GM21515 (cell line): ENCODE data around the gene ARRDC2.
"Not testable (repeated sequence)": the region's sequence is repeated elsewhere in the genome, so short reads cannot be mapped to it uniquely, and the experiment has no call there.

Source experiments
- ATAC-seq: cut with Tn5 transposase; IDR thresholded peaks from one replicate; pipeline ENCODE4 v1.9.1; 2021; ENCODE audit not compliant: unreplicated experiment

ARRDC2 gene

DNA sequence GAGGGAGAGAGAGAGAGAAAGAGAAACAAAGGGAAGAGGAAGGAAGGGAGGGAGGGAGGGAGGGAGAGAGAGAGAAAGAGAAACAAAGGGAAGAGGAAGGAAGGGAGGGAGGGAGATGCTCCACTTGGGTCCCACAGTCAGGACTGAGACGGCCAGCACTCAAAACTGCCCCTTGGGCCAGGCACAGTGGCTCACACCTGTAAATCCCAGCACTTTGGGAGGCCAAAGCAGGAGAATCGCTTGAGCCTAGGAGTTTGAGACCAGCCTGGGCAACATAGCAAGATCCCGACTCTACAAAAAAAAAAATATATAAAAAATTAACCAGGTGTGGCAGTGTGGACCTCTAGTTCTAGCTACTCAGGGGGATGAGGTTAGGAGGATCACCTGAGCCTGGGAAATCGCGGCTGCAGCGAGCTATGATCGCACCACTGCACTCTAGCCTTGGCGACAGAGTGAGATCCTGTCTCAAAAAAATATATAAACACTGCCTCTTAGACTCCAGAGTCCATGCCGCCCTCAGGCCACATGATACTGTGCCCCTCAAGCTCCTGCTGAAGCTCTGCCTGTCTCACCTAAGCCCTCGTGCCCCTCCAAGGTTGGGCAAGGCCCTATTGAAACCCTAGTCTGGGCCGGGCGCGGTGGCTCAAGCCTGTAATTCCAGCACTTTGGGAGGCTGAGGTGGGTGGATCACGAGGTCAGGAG is 8.4 kb downstream of the ARRDC2 start:
- ATAC-seq: no peak

GRCh38 chr19:18017275-18018083 is 9.5 kb downstream of the ARRDC2 start:
- ATAC-seq: no peak

- no peak for ATAC-seq
Observed at GRCh38 chr19:18020212-18021085, 12.5 kb downstream of the ARRDC2 start.

DNA sequence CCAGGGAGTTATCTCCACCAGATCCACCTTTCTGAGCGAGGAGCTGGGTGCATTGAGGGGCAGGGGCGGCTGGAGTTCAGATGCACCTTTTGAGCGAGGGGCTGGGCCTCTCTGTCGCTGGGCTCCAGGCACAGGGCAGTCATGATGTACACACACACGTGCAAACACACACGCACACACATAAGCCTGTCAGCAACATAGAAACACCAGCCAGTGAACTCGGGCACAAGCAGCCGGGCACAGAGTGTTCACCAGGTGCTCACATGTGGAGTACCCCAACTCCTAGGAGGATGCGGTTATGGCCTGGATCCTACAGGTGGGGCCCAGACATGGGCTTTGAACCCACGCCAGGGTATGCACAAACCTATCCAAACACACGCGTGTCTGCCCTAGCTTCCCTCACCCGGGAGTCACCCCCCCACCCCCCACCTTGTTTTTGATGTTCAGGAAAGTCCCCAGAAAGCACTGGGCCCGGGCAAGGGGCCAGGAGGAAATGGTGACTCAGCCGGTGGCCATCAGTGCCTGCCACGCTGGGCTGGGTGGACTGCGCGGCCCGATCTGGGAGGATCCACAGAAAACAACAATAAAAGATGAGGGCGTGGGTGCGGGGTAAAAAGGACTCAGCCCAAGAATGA is 13.3 kb downstream of the ARRDC2 start:
- peak; percentile 9 for ATAC-seq

DNA sequence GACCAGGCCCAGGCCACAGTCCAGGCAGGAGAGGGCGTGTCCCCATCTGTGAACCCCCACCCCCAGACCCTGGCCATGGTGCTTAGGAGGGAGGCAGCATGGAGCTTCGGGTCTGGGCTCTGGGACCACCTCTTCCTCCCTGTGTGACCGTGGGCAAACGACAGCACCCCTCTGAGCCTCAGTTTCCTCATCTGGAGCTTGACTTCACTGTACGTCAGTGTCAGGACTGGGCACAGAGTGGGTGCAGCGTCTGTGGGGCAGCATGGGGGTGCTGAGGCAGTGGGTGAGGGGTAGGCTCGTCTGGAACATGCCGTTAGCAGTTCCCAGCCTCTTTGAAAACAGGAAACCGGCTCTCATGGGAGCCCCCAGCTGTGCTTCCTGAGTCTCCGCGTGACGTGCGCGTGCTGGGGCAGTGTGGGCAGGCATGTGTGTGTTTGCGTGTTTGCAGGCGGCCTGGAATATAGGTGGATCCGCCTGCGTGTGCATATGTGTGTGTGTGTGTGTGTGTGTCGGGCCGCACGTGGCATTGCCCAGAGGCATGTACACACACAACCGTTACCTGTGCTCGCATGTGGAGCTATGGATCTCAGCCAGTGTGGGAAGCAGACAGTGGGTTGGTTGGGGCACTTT is 15.8 kb downstream of the ARRDC2 start:
- no peak for ATAC-seq

GRCh38 chr19:18027151-18027550 is 19.2 kb downstream of the ARRDC2 start:
- no peak for ATAC-seq

DNA sequence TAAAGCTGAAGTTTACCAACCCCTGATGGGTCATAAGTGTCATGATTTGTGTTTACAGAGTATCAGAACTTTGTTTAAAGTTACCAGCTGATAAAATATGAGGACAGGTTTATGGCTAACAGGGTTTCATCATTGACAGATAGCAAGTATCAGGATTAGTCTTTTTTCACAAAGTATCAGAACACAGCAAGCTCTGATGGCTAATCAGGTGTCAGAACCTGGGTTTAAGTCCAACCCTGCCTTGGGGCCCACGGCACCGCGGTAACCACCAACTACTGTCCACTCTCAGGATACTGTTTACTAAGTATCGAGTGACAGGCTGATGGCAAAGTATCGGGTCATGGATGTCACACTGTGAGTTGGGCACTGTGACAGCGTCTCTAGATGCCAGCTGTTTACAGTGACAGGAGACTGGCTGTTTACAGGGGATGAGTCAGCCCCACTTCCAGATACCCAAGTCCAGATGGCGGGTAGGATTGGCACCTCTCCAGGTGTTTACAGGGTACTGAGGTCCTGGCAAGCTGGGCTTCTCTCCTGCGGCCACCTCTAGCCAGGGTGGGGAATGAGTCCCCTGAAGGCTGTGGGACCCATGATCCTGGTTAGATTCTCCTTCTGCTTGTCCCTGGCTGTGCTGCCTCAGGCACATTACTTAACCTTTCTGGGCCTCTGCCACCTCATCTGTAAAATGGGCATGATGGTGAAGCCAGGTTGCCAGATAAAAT is 21.8 kb downstream of the ARRDC2 start:
- no peak for ATAC-seq

DNA sequence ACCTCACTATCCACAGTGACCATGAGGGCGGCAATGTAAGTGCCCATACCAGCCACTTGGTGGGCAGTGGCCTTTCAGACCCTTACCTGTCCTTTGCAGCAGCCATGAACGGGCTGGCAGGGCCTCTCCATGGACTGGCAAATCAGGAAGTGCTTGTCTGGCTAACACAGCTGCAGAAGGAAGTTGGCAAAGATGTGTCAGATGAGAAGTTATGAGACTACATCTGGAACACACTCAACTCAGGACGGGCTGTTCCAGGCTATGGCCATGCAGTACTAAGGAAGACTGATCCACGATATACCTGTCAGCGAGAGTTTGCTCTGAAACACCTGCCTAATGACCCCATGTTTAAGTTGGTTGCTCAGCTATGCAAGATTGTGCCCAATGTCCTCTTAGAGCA is 23.4 kb downstream of the ARRDC2 start:
- ATAC-seq: not testable (repeated sequence)

DNA sequence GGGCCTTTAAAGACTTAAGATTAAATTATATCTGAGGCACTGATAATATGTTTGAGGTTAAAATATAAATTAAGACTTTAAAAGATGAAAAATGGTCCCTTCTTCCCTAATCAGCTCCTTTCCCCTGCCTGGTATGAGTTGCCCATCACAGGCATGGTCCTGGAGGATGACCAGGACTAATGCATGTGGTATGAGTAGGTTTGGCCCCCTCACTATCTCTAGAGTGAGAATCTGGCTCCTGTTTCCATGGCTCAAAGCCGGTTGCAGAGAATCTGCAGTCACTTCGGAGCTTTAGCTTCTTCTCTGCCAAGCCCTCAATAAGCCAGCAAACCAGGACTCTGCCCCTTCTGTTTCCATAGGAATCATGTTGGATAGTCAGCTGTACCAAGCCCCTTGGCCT is 24.1 kb downstream of the ARRDC2 start:
- ATAC-seq: not testable (repeated sequence)

DNA sequence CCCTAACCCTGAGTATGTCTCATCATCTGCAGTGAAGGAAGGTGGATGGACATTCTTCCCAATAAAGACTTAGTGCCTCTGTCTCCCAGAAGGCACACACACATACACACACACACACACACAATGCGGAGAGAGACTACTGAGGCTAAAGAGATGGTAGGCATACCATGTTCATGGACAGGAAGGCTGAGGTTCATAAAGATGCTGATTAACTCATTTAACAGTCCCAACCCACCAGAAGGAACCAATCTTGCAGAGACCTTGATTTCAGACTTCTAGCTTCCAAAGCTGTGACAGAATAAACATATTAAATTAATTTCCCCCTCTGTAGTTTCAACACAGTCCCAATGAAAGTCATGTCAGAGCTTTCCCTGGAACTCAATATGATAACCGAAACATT is 33.1 kb downstream of the ARRDC2 start:
- ATAC-seq: no peak

DNA sequence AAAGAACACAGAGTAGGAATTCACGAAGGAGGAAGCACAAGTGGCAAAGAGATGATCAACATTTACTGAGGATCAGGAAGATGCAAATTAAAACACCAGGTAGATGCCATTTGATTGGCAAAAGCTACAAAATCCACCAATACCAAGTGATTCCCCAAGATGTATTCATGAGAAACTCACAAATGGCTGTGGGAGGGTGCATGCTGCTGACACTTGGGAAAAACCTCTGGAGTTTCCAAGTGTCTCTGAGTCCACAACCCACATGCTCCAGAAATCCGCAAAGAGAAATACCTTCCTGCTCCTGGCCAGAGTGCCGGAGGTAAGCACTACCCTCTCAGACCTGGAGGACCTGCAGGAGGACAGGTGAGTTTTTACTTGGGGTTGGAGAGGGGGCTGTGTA is 35.7 kb downstream of the ARRDC2 start:
- no peak for ATAC-seq

- peak; percentile 74 for ATAC-seq
Observed at GRCh38 chr19:18044825-18045304, 36.9 kb downstream of the ARRDC2 start.

DNA sequence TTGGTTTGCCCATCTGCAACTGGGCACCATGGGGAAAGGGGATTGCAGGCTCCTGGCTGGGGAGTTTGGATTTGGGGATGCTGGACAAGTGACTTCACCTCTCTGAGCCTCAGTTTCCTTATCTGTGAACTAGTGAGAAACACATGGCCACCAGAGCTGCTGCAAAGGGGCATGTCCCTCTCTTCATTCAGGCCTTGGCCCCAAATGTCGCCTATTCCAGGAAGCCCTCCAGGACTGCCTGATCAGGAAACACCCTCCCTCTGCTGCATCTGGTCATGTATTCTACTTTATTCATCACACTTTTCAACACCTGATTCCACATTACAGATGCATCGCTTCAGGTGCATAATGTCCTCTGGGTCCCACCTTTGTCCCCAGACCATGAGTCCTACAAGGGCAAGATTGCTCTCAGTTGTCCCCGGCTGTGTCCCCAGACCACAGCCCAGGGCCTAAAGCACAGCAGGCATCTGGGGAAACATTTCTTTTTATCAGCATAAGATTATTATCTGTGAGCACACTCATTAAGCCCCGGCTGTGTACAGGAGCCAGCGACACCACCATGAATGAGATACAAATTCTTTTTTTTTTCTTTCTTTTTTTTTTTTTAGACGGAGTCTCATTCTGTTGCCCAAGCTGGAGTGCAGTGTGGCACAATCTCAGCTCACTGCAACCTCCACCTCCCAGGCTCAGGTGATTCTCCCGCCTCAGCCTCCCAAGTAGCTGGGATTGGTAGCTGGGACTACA is 37.5 kb downstream of the ARRDC2 start:
- ATAC-seq: no peak

DNA sequence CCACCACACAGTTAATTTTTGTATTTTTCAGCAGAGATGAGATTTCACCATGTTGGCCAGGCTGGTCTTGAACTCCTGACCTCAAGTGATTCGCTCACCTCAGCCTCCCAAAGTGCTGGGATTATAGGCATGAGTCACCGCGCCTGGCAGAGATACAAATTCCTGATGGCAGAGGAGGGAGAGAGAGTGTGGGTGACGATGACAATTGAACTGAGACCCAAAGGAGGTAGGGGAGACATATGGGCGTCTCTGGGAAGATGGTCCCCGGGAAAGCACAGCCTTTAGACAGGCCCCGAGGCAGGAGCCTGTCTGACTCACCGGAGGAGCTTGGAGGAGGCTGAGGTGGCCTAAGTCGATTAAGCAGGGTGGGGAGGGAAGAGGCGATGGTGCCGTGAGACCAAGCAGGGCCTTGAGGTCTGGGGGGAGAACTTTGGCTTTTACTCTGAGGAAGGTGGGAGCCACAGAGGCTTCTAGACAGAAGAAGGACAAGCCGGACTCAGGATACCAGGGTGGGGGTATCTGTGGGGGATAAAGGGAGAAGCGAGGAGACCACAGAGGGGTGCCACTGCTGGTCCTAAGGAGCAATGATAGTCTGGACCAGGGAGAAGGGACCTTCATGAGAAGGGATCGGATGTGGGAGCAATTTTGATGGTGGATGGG is 38.2 kb downstream of the ARRDC2 start:
- ATAC-seq: no peak

GRCh38 chr19:18049385-18049784 is 41.4 kb downstream of the ARRDC2 start:
- no peak for ATAC-seq

DNA sequence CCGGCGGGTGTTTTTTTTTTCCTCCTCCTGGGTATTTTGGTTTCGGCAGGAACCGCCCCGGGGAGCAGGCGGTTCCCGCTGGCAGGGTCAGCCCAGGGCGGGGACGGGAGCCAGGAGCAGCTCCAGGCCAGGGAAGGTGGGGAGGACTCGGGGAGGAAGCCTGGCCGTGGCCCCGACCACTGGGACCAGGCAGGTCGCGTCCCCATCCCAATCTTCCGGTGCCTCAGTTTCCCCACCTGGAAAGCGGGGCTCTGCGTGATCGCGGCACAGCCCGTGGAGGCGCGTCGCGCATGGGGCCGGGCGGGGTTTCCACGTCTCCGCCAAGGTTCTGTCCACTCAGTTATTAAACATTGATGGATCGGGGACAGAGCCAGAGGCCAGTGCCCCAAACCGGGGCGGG is 43.9 kb downstream of the ARRDC2 start:
- ATAC-seq: no peak

- no peak for ATAC-seq
Observed at GRCh38 chr19:18053576-18054219, 45.7 kb downstream of the ARRDC2 start.

GRCh38 chr19:18055967-18056366 is 48.0 kb downstream of the ARRDC2 start:
- no peak for ATAC-seq
